ENCODE data around the gene RPS15.

DNA sequence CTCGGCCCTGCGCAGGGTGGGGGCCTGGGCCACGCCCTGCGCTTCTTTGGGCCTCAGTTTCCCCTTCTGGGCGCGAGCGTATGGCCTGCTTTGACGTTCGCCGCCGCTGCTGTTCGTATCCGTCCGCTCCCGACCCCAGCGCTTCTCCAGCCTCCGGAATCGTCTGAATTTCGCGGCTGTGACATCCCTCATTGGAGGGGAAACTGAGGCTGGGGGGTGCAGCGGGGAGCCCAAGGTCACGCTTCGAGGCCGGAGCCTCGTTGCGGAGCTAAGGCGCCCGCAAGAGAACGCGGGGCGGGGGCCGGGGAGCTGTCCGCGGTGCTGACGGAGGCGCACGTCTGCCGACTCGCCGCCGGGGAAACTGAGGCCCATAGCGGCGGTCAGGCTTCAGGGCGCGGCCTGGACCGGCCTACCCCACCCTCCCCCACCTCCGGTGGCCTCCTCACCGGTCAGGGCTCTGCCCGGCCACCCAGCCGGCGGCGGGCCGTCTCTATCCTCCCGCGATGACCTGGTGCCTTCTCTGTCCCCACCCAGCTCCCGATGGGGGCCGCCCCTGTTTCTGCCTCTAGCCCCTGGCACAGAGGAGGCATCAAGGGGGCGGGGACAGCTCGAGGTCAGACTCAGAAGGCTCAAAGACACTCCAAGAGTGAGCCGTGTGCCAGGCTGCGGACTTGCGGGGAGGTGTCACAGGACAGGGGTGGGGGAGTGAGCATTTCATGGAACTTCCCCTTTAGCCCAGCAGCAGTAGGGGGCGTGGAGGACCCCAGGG, 8.7 kb downstream of the RPS15 start:
- TF ChIP-seq ARNTL (CRISPR knock-in tag; IDR thresholded peaks at IDR 0.05; ENCODE audit: borderline replicate concordance, low read depth) (no peak), PPARA (CRISPR knock-in tag; IDR thresholded peaks at IDR 0.05; ENCODE audit: borderline replicate concordance) (no peak), ZC3H10 (CRISPR knock-in tag; IDR thresholded peaks at IDR 0.05) (no peak), TOX (CRISPR knock-in tag; IDR thresholded peaks at IDR 0.05; ENCODE audit: borderline replicate concordance) (no peak), ZFP3 (CRISPR knock-in tag; IDR thresholded peaks at IDR 0.05) (no peak), PATZ1 (CRISPR knock-in tag; IDR thresholded peaks at IDR 0.05; ENCODE audit: borderline replicate concordance) (no peak), RARB (CRISPR knock-in tag; IDR thresholded peaks at IDR 0.05) (no peak), ISL1 (CRISPR knock-in tag; IDR thresholded peaks at IDR 0.05) (no peak), ZNF565 (CRISPR knock-in tag; conservative IDR thresholded peaks at IDR 0.05; ENCODE audit: low read depth) (no peak), ZFP30 (CRISPR knock-in tag; IDR thresholded peaks at IDR 0.05) (no peak)
